Fibroblast of gingiva (primary cell): ENCODE results near the gene KRT3.

Experiments used
- DNase-seq: peaks from one replicate; pipeline ENCODE4 v3.0.0-alpha.2; 2011; ENCODE audit warnings: low read depth

Gene KRT3

DNA sequence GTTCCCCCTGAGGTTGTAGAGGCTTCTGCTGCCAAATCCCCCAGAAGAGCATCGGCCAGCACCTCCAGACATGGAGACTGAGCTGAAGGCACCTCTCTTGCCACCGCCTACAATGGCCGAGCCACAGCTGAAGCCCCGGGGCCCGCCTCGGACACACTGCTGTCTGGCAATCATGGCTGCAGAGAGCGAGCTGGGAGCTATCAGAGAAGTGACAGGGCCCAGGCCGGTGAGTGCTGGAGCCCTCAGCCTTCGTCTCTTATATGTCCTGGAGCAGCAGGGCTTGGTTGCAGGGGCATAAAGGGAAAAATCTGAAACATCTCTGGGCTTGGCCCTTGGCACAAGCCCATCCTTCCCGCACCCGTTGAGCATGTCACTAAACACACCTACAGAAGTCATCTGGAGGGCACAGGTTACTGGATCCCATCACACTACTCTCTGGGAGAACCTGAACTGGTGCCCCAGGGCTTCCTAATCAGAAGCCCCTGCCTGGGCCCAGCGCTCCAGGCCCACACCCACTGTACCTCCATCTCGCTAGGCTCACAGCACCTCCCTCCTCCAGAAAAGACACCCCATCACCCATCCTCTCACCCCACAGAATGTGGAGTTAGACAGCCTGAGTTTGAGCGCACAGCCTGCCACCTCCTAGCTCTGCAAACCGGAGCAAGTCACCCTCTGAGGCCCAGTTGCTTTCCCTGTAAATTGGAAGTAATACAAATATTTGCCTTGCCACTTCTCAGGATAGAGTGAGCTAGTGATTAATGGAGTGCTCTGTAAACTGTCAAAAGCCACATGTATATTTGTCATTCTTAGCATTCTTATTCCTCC lies 18.2 kb upstream of the KRT3 start, which contains the start of gene KRT4:
KRT4 (minus strand) TSS at position 232 of the 825 bp plus-strand sequence; CDS start at position 174, 58 bp downstream.
- DNase-seq = no peak

DNA sequence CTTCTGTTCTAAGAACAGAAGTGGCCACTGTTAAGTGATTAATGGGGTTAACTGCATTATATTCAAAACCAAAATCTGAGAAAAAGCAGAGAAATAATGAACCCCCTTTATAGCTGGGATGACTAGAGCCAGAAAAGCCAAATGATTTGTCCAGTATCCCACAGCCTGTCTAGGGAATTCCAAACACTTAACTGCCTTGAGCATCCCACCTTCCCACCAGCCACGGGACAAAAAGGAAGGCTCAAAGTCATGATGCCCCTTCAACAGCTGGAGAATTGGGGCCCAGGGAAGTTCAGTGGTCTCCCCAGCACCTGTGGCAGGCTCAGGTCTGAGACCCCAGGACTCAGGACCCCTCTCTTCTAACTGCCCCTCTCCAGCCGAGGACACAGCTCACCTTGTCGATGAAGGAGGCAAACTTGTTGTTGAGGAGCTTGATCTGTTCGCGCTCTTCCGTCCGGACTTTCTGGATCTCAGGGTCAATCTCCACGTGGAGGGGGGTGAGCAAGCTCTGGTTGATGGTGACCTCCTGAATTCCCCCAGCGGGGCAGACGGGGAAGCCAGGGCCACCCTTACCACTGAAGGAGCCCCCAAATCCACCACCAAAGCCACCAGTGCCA lies 17.4 kb upstream of the KRT3 start:
- DNase-seq = no peak

DNA sequence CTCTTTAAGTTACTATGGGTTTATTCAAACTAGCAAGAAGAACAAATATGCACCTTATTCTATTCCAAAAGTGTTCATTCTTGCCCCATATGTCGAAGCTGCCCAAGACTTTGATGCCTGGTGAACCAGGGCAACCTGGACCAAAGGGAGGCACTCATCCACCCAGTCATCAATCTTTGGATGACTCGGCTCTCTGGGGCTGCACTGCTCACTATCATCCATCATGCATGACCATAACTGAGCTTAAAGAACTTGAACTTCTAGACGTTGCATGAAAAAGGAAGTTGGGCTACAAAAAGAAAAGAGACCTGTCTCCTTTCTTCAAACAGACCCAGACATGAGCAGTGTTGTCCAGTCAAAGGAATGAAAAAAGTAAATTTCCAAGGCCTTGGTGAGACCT lies 16.8 kb upstream of the KRT3 start:
- DNase-seq = no peak

DNA sequence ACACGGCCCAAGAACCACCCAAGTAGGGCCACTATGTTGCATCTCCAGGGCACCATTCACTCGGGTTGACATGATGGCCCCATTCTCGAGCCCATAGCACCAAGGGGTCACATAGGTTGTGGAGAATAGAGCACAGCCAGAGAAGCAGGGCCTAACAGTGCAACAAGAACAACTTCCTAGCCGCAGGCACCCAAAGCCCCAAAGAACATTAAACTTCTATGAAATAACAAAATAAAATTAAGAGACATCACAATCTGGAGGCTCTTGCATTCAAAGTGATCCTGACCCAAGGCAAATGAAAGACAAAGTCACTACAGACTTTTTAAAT lies 16.1 kb upstream of the KRT3 start:
- no peak for DNase-seq

DNA sequence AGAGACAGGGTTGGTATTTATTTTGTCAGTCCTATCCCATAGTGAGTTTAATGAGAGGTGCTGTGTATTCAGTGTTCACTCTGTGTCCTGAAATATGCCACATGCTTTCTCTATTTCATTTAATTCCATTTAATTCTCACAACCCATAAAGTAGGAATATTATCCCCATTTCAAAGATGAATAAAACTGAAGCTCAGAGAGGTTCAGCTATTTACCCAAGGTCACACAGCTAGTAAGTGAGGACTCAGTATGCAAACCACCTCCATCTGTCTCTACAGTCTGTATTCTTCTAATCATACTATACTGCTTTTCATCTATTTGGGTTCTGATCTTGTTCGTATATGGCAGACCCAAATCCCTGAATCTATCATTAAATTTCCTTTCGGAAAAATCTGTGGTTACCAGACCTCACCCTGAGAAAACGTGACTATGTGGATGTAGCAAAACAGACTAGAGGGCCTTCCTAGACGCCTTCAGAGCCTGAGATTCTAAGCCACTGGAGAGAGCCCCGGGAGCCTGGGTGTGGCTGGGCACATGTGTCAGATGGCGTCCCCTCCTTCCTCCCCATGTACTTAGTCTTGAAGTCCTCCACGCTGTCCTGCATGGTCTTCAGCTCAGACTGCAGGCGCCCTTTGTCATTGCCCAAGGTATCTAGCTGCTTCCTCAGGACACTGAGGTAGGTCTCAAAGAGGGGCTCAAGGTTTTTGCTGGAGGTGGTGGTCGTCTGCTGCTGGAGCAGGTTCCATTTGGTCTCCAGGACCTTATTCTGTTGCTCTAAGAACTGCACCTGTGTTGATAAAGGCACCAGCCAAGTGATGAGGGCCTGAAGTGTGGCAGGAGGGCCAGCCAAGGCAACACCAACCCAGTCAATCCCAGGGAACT lies 15.5 kb upstream of the KRT3 start:
- no peak for DNase-seq

DNA sequence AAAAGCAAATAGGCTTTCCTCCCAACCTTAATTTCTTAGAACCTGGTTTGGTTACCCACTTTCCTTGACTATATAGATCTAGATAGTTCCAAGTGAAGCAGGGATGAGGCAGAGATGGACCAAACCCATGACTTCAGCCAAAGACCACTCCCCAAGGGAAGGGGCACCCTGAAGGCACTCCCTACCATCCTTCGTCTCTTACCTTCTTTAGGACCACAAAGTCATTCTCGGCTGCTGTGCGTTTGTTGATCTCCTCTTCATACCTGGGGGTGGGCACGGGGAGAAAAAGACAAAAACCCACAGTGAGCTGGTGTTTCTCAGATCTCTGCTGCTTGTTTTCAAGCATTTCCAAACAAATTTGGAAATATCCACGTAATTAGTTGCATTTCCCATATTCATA lies 14.6 kb upstream of the KRT3 start:
- no peak for DNase-seq

DNA sequence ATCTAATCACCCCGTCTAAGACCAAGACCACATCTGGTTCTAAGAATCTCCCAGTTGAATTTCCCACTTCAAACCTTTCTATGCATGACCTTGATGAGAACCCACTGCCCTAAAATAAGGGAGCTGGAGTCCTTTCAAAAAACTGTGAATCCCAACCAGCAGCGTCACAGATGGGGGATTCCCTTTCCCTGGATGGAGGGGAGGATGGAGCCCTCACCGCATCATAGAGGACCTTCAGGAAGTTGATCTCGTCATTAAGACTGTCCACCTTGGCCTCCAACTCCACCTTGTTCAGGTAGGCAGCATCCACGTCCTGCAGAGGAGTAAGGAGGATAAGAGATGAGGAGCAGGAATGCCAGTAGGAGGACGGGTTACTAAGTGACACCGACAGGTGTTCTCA lies 13.2 kb upstream of the KRT3 start:
- no peak for DNase-seq

DNA sequence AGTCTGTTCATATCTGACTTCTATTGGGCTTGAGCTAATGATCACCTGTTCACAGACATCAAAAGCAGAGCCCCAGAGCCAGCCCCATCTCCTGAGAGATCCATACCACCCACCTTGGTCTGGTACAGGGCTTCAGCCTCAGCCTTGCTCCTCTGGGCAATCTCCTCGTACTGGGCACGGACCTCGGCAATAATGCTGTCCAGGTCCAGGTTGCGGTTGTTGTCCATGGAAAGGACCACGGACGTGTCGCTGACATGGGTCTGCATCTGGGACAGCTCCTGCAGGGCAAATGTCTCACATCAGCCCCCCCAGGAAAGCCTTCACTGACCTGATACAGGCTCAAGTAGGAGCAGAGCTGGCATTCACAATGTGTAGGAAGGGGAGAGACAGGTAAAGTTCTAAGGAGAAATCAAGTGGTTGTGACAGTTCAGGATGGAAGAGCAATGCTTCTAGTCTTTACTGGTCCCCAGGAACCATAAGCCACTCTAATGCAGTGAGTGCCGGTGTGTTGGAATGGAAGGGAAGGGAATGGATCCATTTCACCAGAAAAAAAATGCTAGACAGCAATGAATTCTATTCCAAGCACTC lies 12.8 kb upstream of the KRT3 start:
- no peak for DNase-seq

DNA sequence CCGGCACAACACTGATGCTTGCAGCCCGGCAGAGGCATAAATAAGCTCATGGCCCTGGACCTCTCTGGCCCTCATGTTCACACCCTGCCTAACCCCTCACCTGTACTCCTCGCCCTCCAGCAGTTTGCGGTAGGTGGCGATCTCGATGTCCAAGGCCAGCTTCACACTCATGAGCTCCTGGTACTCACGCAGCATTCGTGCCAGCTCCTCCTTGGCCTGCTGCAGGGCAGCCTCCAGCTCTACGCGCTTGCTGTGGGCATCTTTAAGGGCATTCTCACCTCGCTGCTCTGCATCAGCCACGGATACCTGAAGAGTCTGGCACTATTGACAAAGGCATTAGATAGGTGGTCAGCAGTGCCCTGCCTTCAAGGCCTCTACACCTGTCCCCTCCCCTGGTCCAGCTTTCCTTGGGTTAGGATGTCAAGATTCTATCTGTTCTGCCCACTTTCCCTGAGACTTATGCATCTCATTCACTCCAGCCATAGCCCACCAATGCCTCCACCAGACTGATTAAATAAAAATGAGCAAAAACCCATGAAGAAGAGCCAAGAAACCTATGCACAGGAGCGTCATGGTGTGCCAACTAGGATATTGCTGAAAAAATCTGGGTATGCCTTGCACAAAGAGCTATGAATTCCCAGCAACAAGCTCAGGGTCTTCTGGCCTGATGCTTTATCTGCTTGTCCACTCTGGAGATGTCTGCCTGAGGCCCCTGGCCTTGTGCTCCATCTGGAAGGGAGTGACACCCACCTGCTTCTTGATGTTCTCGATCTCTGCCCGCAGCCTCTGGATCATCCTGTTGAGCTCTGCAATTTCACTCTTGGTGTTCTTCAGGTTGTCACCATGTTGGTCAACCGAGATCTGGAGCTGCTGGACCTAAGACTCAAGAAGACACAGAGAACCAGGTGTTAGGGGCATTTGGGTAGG lies 11.9 kb upstream of the KRT3 start:
- no peak for DNase-seq

DNA sequence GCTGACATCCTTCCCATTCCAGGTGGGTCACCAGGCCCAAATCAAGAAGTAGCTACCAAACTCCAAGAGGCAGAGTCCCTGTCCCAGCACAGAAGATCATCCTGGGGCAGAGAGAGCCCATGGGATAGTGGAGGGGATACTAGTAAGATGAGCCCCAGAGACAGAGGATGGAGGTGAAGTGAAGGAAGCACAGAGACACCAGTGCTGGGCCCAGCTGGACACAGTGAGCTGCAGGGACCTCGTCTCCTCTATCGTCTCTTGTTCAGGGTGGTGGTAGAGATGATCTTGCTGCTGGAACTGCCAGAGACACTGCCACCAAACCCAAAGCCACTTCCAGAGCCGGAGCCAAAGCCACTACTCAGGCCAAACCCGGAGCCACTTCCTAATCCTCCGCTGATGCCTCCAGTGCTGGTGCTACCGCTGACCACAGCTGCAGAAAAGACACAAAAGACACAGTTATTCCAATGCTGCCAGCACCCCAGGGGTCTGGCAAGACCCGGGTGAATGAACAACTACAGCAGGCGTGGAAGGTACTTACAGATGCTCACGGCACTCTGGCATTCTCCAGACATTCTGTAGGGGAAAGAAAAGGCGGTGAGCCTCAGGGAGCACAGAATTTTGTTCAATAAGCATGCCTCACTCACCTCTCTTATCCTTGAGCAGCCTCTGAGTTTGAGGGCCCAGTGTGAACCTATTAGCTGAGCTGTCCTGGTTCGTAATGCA lies 11.1 kb upstream of the KRT3 start:
- no peak for DNase-seq

DNA sequence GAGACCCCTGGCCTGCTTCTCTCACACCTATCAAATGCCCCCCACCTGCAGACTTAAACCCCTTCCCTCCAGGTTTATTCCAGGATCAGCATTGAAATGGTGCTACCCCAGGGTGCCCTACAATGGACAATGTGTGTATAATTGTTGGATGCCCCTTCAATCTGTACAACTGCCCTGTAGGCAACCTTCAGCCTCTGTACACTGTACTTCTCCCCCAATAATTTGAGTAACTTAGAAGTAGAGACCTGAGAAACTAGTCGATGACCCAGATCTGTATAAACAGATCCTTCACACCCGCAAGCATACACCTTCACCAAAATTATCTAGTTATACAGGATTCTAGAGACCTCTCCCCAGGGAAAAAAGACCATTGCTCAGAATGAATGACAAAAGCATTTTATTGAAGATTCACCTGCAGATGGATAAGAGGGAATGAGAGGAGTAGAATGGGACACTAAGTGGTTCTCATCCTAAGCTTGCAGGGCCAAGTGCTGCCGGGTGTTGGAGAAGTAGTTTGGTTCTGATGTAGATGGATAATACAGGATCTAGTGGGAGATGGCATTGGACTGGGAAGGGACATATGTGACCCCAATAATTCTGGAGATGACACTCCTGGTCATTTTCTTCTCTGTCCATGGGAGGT lies 10.4 kb upstream of the KRT3 start:
- DNase-seq = no peak

DNA sequence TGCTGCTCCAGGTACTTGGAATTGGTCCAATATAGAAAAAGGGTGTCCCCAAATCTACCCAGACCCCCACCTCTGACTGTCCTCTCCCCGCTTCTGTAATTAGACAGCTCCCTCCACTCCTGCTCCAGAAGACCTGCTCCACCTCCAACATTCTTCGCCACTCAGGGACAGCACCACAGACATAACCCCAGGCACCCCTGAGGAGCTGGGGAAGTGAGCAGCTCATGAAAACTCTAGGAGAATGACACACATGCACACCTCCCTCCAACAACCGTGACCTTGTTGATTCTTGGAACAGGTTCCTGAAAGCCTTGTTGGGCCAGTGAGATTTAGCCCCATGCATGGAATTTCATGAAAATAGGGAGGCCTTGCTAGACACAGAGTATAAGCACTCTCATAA lies 9.8 kb upstream of the KRT3 start:
- DNase-seq = no peak

DNA sequence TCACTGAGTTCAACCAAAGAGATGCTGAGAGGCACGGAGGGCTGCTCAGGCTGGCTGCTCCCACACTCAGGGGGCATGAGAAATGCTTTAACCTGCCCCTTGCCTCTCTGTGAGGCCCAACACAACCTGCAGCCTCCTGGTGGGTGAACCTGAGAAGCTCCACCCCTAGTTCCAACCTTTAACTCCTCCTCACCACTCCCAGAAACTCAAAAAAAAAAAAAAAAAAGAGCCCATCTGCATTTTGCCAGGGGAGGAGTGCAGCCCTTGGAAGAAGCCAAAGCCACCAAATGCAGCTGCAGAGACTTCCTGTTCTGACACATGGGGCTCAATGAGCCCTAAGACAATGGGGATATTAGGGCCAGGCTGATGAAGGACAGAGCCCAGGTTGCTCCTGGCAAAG lies 9.1 kb upstream of the KRT3 start:
- no peak for DNase-seq

DNA sequence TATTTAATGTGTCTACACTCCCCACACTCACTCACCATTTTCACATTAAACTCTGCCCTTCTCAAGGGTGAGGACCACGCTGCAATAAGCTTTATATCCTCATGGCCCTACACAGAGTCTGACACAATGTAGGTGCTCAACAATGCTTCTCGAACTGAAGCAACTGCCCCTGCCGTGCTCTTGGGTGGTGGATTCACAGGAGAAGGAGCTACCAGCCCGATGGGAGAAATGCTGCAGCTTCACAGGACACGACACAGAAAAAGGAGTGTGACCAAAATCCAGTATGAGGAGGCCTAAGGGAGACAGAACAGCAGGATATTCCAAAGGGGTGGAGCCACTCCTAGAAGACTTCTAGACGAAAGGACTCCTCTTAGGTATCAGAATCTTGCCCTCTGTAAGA lies 6.5 kb upstream of the KRT3 start:
- no peak for DNase-seq

DNA sequence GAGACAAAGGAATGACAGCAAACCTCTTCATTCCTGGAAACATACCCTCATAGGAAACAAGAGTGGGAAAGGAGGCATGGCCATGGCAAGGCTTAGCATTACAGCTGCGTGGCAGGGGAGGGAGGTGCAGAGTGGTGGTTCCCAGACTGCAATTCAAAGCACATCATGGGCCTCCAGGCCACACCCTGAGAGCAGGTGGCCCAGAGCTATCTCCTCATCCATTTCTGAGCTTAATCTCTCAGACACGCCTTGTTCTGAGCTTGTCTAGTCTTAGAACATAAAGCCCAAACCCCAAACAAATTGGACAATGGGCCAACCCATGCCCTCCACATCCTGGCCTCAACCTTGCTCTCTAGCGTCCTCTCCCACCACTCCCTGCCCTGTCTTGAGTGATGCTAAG lies 5.9 kb upstream of the KRT3 start:
- DNase-seq = no peak

DNA sequence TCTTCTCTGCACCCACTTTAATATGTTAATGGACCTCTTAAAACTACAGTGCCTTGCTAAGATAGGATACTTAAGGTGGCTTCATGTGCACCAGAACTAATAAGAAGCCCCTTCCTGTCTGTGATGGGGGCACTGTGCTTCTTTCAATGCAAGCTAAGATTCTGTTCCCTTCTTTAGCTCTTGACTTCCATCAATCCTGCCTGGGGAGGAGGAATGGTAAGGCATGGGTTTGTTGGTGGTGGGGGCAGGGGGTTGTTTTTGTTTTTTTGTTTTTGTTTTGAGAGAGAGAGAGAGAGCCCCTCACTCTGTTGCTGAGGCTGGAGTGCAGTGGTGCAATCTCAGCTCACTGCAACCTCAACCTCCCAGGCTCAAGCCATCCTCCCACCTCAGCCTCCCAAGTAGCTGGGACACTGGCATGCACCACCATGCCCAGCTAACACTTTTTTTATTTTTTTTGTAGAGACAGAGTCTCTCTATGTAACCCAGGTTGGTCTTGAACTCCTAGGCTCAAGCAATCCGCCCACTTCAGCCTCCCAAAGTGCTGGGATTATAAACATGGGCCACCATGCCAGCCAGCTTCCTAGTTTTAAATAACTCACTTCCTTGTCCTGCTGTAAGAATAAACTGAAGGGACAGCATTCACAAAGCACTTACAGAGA lies 4.5 kb upstream of the KRT3 start:
- DNase-seq = no peak

DNA sequence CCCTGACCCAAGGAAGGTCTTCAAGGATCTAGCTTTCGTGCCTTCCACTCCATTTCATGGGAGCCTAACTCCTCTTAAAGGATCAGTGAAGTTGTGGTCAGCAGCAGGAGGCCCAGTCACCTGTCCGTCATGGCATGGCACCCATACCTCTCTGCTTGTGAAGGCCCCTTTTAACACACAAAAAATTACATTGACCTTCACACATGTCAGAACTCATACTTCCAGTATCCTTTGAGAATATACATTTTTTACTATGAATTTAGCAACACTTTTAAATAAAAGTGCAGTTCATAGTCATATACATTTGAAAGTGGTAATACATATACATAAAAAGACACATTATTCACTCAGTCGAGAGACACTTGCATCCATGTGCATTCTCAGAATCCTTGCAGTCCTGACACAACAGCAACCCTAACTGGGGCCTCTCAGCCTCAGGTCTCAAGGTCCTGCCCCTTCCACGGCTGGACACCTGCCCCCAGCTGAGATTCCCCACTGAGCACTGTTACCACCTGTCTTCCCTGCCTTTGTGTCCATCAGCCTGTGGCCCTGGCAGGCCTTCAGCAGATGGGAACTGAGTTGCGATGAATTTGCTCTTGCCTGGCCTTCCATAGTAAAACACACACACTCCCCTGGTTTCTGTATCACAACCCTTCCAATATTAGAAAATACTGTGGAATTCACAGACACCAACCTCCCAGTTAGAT lies 3.7 kb upstream of the KRT3 start:
- DNase-seq = no peak

DNA sequence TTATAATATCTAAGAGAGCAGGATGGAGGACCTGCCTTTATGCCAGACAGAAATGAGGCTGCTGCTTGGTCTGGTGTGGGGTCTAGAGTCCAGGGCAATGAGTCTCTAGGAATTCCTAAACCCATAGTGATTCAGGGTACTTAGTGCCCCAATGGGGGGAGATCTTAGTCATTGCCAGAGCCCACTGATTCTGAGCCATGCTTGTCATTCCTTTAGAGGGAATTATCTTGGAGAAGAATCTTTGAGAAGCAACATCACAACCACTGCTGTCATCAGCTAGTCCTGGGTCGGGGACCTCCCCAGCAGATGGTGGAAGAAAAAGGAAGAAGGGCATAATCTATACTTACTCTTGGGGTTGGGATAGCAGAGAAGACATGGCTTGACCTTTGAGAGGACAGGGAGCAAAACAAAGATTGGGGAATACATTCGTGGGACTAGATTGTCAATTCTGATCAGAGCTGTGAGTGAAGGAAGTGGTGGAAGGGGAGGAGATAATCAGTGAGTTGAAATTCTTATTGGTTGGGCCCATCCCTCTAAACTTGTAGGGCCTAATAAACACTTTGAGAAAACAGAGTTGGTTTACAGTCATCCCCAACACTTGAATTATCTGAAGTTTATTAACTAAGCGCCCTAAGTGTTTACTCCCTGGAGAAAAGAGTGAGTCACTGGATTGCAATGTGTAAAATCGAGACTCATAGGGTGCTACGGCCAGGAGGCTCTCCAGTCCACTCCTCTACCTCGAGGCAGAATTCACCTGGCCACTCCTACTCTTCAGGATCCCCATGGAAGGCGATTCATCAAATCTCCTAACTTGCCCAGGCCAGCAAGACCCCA lies 3.0 kb upstream of the KRT3 start:
- DNase-seq = no peak
